ENCODE data around the gene NHS. TPM values are rescaled to one million over a fixed set of nuclear protein-coding genes. Genes with fewer than 3 reads are reported as not detected.

NHS gene
- total RNA-seq, 1 donor from 2014 or later: 7.3 TPM

GRCh38 chrX:17414027-17414658 is 39.1 kb downstream of the NHS start:
- Mint-ChIP-seq H3K4me1 (peaks cover 2% of the 10 kb centered on the region), H3K36me3 (ENCODE audit: low read depth) (no peaks in the 10 kb centered on the region), H3K27me3 (no peaks in the 10 kb centered on the region), H3K9me3 (no peaks in the 10 kb centered on the region), H3K27ac (no peak overlapping the region), H3K4me3 (no peak overlapping the region)
- no peak for DNase-seq
- intact Hi-C loops (cut with micrococcal nuclease): no loop called here

GRCh38 chrX:17414839-17415238 is 39.8 kb downstream of the NHS start:
- Mint-ChIP-seq H3K27me3 (no peaks in the 10 kb centered on the region), H3K27ac (no peak overlapping the region), H3K4me1 (peaks cover 2% of the 10 kb centered on the region), H3K9me3 (no peaks in the 10 kb centered on the region), H3K4me3 (no peak overlapping the region), H3K36me3 (ENCODE audit: low read depth) (no peaks in the 10 kb centered on the region)
- intact Hi-C loops (cut with micrococcal nuclease): no loop called here
- DNase-seq: no peak

GRCh38 chrX:17415242-17415810 is 40.3 kb downstream of the NHS start:
- Mint-ChIP-seq H3K27ac (no peak overlapping the region), H3K27me3 (peaks cover 1% of the 10 kb centered on the region), H3K4me3 (no peak overlapping the region), H3K9me3 (no peaks in the 10 kb centered on the region), H3K4me1 (peaks cover 2% of the 10 kb centered on the region), H3K36me3 (ENCODE audit: low read depth) (no peaks in the 10 kb centered on the region)
- intact Hi-C loops (cut with micrococcal nuclease): no loop called here
- no peak for DNase-seq

GRCh38 chrX:17417372-17417771 is 42.4 kb downstream of the NHS start:
- Mint-ChIP-seq H3K4me3 (no peak overlapping the region), H3K9me3 (no peaks in the 10 kb centered on the region), H3K4me1 (peaks cover 2% of the 10 kb centered on the region), H3K36me3 (ENCODE audit: low read depth) (no peaks in the 10 kb centered on the region), H3K27me3 (peaks cover 2% of the 10 kb centered on the region), H3K27ac (no peak overlapping the region)
- intact Hi-C loops (cut with micrococcal nuclease): no loop called here
- DNase-seq: no peak

- Mint-ChIP-seq H3K4me3 (no peak overlapping the region), H3K27me3 (peaks cover 2% of the 10 kb centered on the region), H3K9me3 (no peaks in the 10 kb centered on the region), H3K4me1 (no peaks in the 10 kb centered on the region), H3K36me3 (ENCODE audit: low read depth) (no peaks in the 10 kb centered on the region), H3K27ac (no peak overlapping the region)
- intact Hi-C loops (cut with micrococcal nuclease): no loop called here
- DNase-seq: no peak
Measured at GRCh38 chrX:17425136-17425535, 50.1 kb downstream of the NHS start.

GRCh38 chrX:17425551-17425950 is 50.6 kb downstream of the NHS start:
- no peak overlapping the region for H3K27ac Mint-ChIP-seq
- intact Hi-C loops (cut with micrococcal nuclease): no loop called here
- H3K9me3 Mint-ChIP-seq: no peaks in the 10 kb centered on the region
- no peak overlapping the region for H3K4me3 Mint-ChIP-seq
- DNase-seq: no peak
- no peaks in the 10 kb centered on the region for H3K4me1 Mint-ChIP-seq
- no peaks in the 10 kb centered on the region for H3K36me3 Mint-ChIP-seq (ENCODE audit: low read depth)
- H3K27me3 Mint-ChIP-seq: no peaks in the 10 kb centered on the region

GRCh38 chrX:17431171-17431570 is 56.2 kb downstream of the NHS start:
- Mint-ChIP-seq H3K4me1 (no peaks in the 10 kb centered on the region), H3K27ac (no peak overlapping the region), H3K27me3 (peaks cover 1% of the 10 kb centered on the region), H3K36me3 (ENCODE audit: low read depth) (no peaks in the 10 kb centered on the region), H3K9me3 (no peaks in the 10 kb centered on the region), H3K4me3 (no peak overlapping the region)
- DNase-seq: no peak
- intact Hi-C loops (cut with micrococcal nuclease): no loop called here

GRCh38 chrX:17432158-17432557 is 57.2 kb downstream of the NHS start:
- H3K27ac Mint-ChIP-seq: no peak overlapping the region
- H3K4me3 Mint-ChIP-seq: no peak overlapping the region
- H3K9me3 Mint-ChIP-seq: no peaks in the 10 kb centered on the region
- H3K36me3 Mint-ChIP-seq (ENCODE audit: low read depth): no peaks in the 10 kb centered on the region
- peaks cover 1% of the 10 kb centered on the region for H3K27me3 Mint-ChIP-seq
- no peaks in the 10 kb centered on the region for H3K4me1 Mint-ChIP-seq
- DNase-seq: no peak
- intact Hi-C loops (cut with micrococcal nuclease): no loop called here

- DNase-seq: no peak
- no peaks in the 10 kb centered on the region for H3K36me3 Mint-ChIP-seq (ENCODE audit: low read depth)
- intact Hi-C loops (cut with micrococcal nuclease): no loop called here
- H3K27ac Mint-ChIP-seq: no peak overlapping the region
- H3K4me3 Mint-ChIP-seq: no peak overlapping the region
- H3K9me3 Mint-ChIP-seq: no peaks in the 10 kb centered on the region
- H3K4me1 Mint-ChIP-seq: no peaks in the 10 kb centered on the region
- H3K27me3 Mint-ChIP-seq: peaks cover 1% of the 10 kb centered on the region
Measured at GRCh38 chrX:17433965-17434364, 59.0 kb downstream of the NHS start.

- Mint-ChIP-seq H3K4me1 (no peaks in the 10 kb centered on the region), H3K9me3 (no peaks in the 10 kb centered on the region), H3K36me3 (ENCODE audit: low read depth) (no peaks in the 10 kb centered on the region), H3K27me3 (peaks cover 1% of the 10 kb centered on the region), H3K4me3 (no peak overlapping the region), H3K27ac (no peak overlapping the region)
- intact Hi-C loops (cut with micrococcal nuclease): no loop called here
- DNase-seq: no peak
Measured at GRCh38 chrX:17435476-17435875, 60.5 kb downstream of the NHS start.

- Mint-ChIP-seq H3K9me3 (no peaks in the 10 kb centered on the region), H3K36me3 (ENCODE audit: low read depth) (no peaks in the 10 kb centered on the region), H3K4me3 (no peak overlapping the region), H3K27ac (no peak overlapping the region), H3K4me1 (no peaks in the 10 kb centered on the region), H3K27me3 (no peaks in the 10 kb centered on the region)
- intact Hi-C loops (cut with micrococcal nuclease): no loop called here
- DNase-seq: no peak
Measured at GRCh38 chrX:17438221-17438620, 63.2 kb downstream of the NHS start.

- H3K27me3 Mint-ChIP-seq: no peaks in the 10 kb centered on the region
- intact Hi-C loops (cut with micrococcal nuclease): no loop called here
- H3K9me3 Mint-ChIP-seq: no peaks in the 10 kb centered on the region
- DNase-seq: no peak
- no peaks in the 10 kb centered on the region for H3K4me1 Mint-ChIP-seq
- no peak overlapping the region for H3K4me3 Mint-ChIP-seq
- H3K27ac Mint-ChIP-seq: no peak overlapping the region
- H3K36me3 Mint-ChIP-seq (ENCODE audit: low read depth): no peaks in the 10 kb centered on the region
Measured at GRCh38 chrX:17440258-17440657, 65.3 kb downstream of the NHS start.

- intact Hi-C loops (cut with micrococcal nuclease): no loop called here
Measured at GRCh38 chrX:17440836-17441235, 65.8 kb downstream of the NHS start.

GRCh38 chrX:17441965-17442364 is 67.0 kb downstream of the NHS start:
- no peaks in the 10 kb centered on the region for H3K4me1 Mint-ChIP-seq
- DNase-seq: no peak
- no peak overlapping the region for H3K4me3 Mint-ChIP-seq
- H3K27ac Mint-ChIP-seq: no peak overlapping the region
- H3K27me3 Mint-ChIP-seq: no peaks in the 10 kb centered on the region
- intact Hi-C loops (cut with micrococcal nuclease): no loop called here
- H3K36me3 Mint-ChIP-seq (ENCODE audit: low read depth): no peaks in the 10 kb centered on the region
- no peaks in the 10 kb centered on the region for H3K9me3 Mint-ChIP-seq

More at GRCh38 chrX:17440836-17441235, 65.8 kb downstream of the NHS start:
- no peak for DNase-seq
- H3K4me1 Mint-ChIP-seq: no peaks in the 10 kb centered on the region
- H3K4me3 Mint-ChIP-seq: no peak overlapping the region
- no peaks in the 10 kb centered on the region for H3K36me3 Mint-ChIP-seq (ENCODE audit: low read depth)
- no peak overlapping the region for H3K27ac Mint-ChIP-seq
- H3K27me3 Mint-ChIP-seq: no peaks in the 10 kb centered on the region
- H3K9me3 Mint-ChIP-seq: no peaks in the 10 kb centered on the region

- Mint-ChIP-seq H3K27ac (no peak overlapping the region), H3K27me3 (no peaks in the 10 kb centered on the region), H3K36me3 (ENCODE audit: low read depth) (no peaks in the 10 kb centered on the region), H3K9me3 (no peaks in the 10 kb centered on the region), H3K4me3 (no peak overlapping the region), H3K4me1 (no peaks in the 10 kb centered on the region)
- intact Hi-C loops (cut with micrococcal nuclease): no loop called here
- DNase-seq: no peak
Measured at GRCh38 chrX:17442898-17443297, 67.9 kb downstream of the NHS start.
